HCT116 (cell line): ENCODE results near the gene KYNU. TPM values are rescaled to one million over a fixed set of nuclear protein-coding genes. Genes with fewer than 3 reads are reported as not detected.

Experiments
- ATAC-seq: fragments of 200-7000 bp; cut with Tn5 transposase; 2 replicates; pipeline ENCODE4 v1.9.1; 2020; ENCODE audit warnings: mild to moderate bottlenecking, moderate library complexity
- BruUV-seq: library from RNA; stranded (reverse); fragments of 400-500 nt; replicated peaks from 2 replicates; lab custom pipeline; 2021; lab: Mats Ljungman, UMichigan
- CTCF ChIA-PET: fragments of 300-600 bp; sonication (Branson Sonifier 250); formaldehyde crosslinking; loops from one replicate; lab custom pipeline; 2021; ENCODE audit warnings: antibody characterized with exemption; lab: Charles Lee
- POLR2A ChIA-PET: fragments of 300-600, 350-600 bp; sonication (Branson Sonifier 250); formaldehyde crosslinking; loops from one replicate; lab custom pipeline; 2021; ENCODE audit warnings: antibody characterized with exemption; lab: Charles Lee
- RAD21 ChIA-PET, 2 experiments: fragments of 300-600 bp; sonication (Branson Sonifier 250); formaldehyde crosslinking; loops; one replicate each; lab custom pipeline; 2023; ENCODE audit warnings: low total read pairs in 2 of 2; ENCODE audit not compliant: uncharacterized antibody in 2 of 2, unreplicated experiment in 2 of 2, low non-redundant PET in 1 of 2; lab: Charles Lee
- DNase-seq: peaks from one replicate; pipeline ENCODE4 v3.0.0-alpha.2; 2010; ENCODE audit warnings: low read depth, low spot score
- H2AFZ ChIP-seq: fragments of 200-600 bp; shearing (Covaris generic), sonication (generic); 2 replicates; pipeline ENCODE4 v1.6.1; 2017; ENCODE audit warnings: low read depth, mixed run types, mixed read lengths, antibody characterized with exemption, low read length; ENCODE audit not compliant: poor library complexity, severe bottlenecking
- H3K27ac ChIP-seq: 2 replicates; pipeline ENCODE4 v1.5.1; 2012; ENCODE audit warnings: low read depth, low read length
- H3K27me3 ChIP-seq: fragments of 200-600 bp; sonication (generic); 2 replicates; pipeline ENCODE4 v1.6.1; 2016; ENCODE audit warnings: mixed run types, low read length, mixed read lengths; ENCODE audit not compliant: insufficient read depth
- H3K36me3 ChIP-seq, 2 experiments: fragments of 200-500 bp in 1 of 2; fragments of 200-600 bp in 1 of 2; sonication (Bioruptor generic) in 1 of 2; sonication (generic) in 1 of 2; 2 replicates each; pipeline versions ENCODE4 v1.5.1 to v1.6.1; 2014 to 2016; ENCODE audit warnings: low read length in 2 of 2, inconsistent platforms in 1 of 2, mixed read lengths in 1 of 2, mixed run types in 1 of 2; ENCODE audit not compliant: insufficient read depth in 2 of 2, control insufficient read depth in 1 of 2
- H3K4me1 ChIP-seq, 2 experiments: fragments of 200-600 bp in 1 of 2; sonication (generic) in 1 of 2; 2 replicates each; pipeline versions ENCODE4 v1.5.1 to v1.6.1; 2012 to 2017; ENCODE audit warnings: low read length in 2 of 2, inconsistent platforms in 1 of 2, mild to moderate bottlenecking in 1 of 2, mixed read lengths in 1 of 2, mixed run types in 1 of 2, moderate library complexity in 1 of 2; ENCODE audit not compliant: insufficient read depth in 2 of 2, control insufficient read depth in 1 of 2
- H3K4me2 ChIP-seq: fragments of 200-600 bp; sonication (generic); 2 replicates; pipeline ENCODE4 v1.6.1; 2017; ENCODE audit warnings: mixed run types, low read length, mixed read lengths
- H3K4me3 ChIP-seq, 2 experiments: fragments of 200-600 bp in 1 of 2; sonication (generic) in 1 of 2; replicated peaks in 1 of 2; 2 replicates each; pipeline ENCODE4 v1.5.1; 2011 to 2016; ENCODE audit warnings: low read length in 2 of 2, control low read depth in 1 of 2, low read depth in 1 of 2, mild to moderate bottlenecking in 1 of 2, mixed read lengths in 1 of 2, mixed run types in 1 of 2
- H3K79me2 ChIP-seq: fragments of 200-600 bp; sonication (generic); 2 replicates; pipeline ENCODE4 v1.6.1; 2017; ENCODE audit warnings: mild to moderate bottlenecking, mixed run types, low read length, moderate library complexity, mixed read lengths; ENCODE audit not compliant: insufficient read depth
- H3K9ac ChIP-seq: fragments of 200-600 bp; sonication (generic); 2 replicates; pipeline ENCODE4 v1.6.1; 2016; ENCODE audit warnings: low read length, mixed read lengths
- H3K9me2 ChIP-seq: fragments of 200-600 bp; sonication (generic), shearing (Covaris generic); 2 replicates; pipeline ENCODE4 v1.6.1; 2017; ENCODE audit warnings: mixed run types, mild to moderate bottlenecking, moderate library complexity; ENCODE audit not compliant: insufficient read depth
- H3K9me3 ChIP-seq, 2 experiments: fragments of 200-500 bp in 1 of 2; fragments of 200-600 bp in 1 of 2; sonication (Bioruptor generic) in 1 of 2; sonication (generic) in 1 of 2; 2 replicates each; pipeline ENCODE4 v1.6.1; 2014 to 2017; ENCODE audit warnings: low read length in 2 of 2, mixed read lengths in 2 of 2, inconsistent platforms in 1 of 2, low read depth in 1 of 2, mild to moderate bottlenecking in 1 of 2, mixed run types in 1 of 2, moderate library complexity in 1 of 2; ENCODE audit not compliant: control insufficient read depth in 1 of 2, insufficient read depth in 1 of 2
- H4K20me1 ChIP-seq: fragments of 200-600 bp; sonication (generic), shearing (Covaris generic); 2 replicates; pipeline ENCODE4 v1.6.1; 2017; ENCODE audit warnings: mixed run types, mild to moderate bottlenecking, moderate library complexity; ENCODE audit not compliant: insufficient read depth
- ATF3 ChIP-seq: IDR thresholded peaks from 2 replicates; pipeline ENCODE4 v1.6.1; 2012
- CBX3 ChIP-seq: IDR thresholded peaks from 2 replicates; pipeline ENCODE4 v1.6.1; 2012; ENCODE audit warnings: low read depth
- CTCF ChIP-seq, 3 experiments: fragments of 200-600 bp in 1 of 3; sonication (generic) in 1 of 3; IDR thresholded peaks in 2 of 3; conservative IDR thresholded peaks in 1 of 3; 2 replicates each; pipeline ENCODE4 v1.5.1; 2012 to 2017; ENCODE audit warnings: low read depth in 2 of 3, low read length in 2 of 3, antibody characterized with exemption in 1 of 3, borderline replicate concordance in 1 of 3, control low read depth in 1 of 3, mild to moderate bottlenecking in 1 of 3, mixed read lengths in 1 of 3, mixed run types in 1 of 3, moderate library complexity in 1 of 3; ENCODE audit not compliant: insufficient read depth in 1 of 3
- EGR1 ChIP-seq: IDR thresholded peaks from 2 replicates; pipeline ENCODE4 v1.6.1; 2012; ENCODE audit warnings: low read depth
- ELF1 ChIP-seq: IDR thresholded peaks from 2 replicates; pipeline ENCODE4 v1.6.1; 2012; ENCODE audit warnings: low read depth, borderline replicate concordance
- EZH2phosphoT487 ChIP-seq: fragments of 200-600 bp; IDR thresholded peaks from 2 replicates; pipeline ENCODE4 v1.6.1; 2018; ENCODE audit warnings: antibody characterized with exemption, borderline replicate concordance
- JUND ChIP-seq: IDR thresholded peaks from 2 replicates; pipeline ENCODE4 v1.6.1; 2012
- POLR2A ChIP-seq: IDR thresholded peaks from 2 replicates; pipeline ENCODE4 v1.7.0; 2011; ENCODE audit warnings: borderline replicate concordance; ENCODE audit not compliant: insufficient read depth, insufficient read length; ENCODE audit errors: extremely low read depth
- POLR2AphosphoS5 ChIP-seq: IDR thresholded peaks from 2 replicates; pipeline ENCODE4 v1.6.1; 2011; ENCODE audit warnings: mild to moderate bottlenecking, low read depth, low read length, moderate library complexity
- RAD21 ChIP-seq: IDR thresholded peaks from 2 replicates; pipeline ENCODE4 v1.6.1; 2012; ENCODE audit warnings: low read depth, mild to moderate bottlenecking
- SIN3A ChIP-seq: IDR thresholded peaks from 2 replicates; pipeline ENCODE4 v1.6.1; 2012; ENCODE audit warnings: low read depth
- SP1 ChIP-seq: IDR thresholded peaks from 2 replicates; pipeline ENCODE4 v1.6.1; 2012; ENCODE audit warnings: low read depth
- SRF ChIP-seq: IDR thresholded peaks from 2 replicates; pipeline ENCODE4 v1.6.1; 2012; ENCODE audit warnings: low read depth
- TCF7L2 ChIP-seq: IDR thresholded peaks from 2 replicates; pipeline ENCODE4 v1.7.0; 2011; ENCODE audit warnings: borderline replicate concordance, inconsistent platforms; ENCODE audit not compliant: insufficient read depth, insufficient read length; ENCODE audit errors: extremely low read depth
- YY1 ChIP-seq: IDR thresholded peaks from 2 replicates; pipeline ENCODE4 v1.6.1; 2011; ENCODE audit warnings: low read length, low read depth, moderate library complexity, mild to moderate bottlenecking; ENCODE audit not compliant: insufficient replicate concordance; ENCODE audit errors: extremely low read depth
- ZFX ChIP-seq: fragments of 450-650 bp; IDR thresholded peaks from 2 replicates; pipeline ENCODE4 v1.6.1; 2017
- ZNF274 ChIP-seq: fragments of 200-500 bp; sonication (Bioruptor generic); IDR thresholded peaks from 2 replicates; pipeline ENCODE4 v1.6.1; 2014; ENCODE audit warnings: mild to moderate bottlenecking, low read depth, low read length, inconsistent platforms
- intact Hi-C: fragments of 100-400 bp; cut with micrococcal nuclease; formaldehyde crosslinking; loops from 2 replicates; pipeline ENCODE4 v1.10.0; 2022
- total RNA-seq: library from RNA; stranded (reverse); gene quantifications from one replicate; pipeline ENCODE4 v1.2.1, GENCODE V29; 2021; ENCODE audit not compliant: unreplicated experiment
- TF ChIP-seq, protein P1 (sequence below): IDR thresholded peaks from 2 replicates; pipeline ENCODE4 v1.6.1; 2011; ENCODE audit warnings: mild to moderate bottlenecking, low read length, moderate library complexity; ENCODE audit not compliant: insufficient replicate concordance; ENCODE audit errors: extremely low read depth

Gene KYNU
- total RNA-seq, 1 experiment from 2014 or later, result 0.22 TPM

- TF ChIP-seq ATF3, result no peak
- TF ChIP-seq, all 23 proteins: peak for 0
- H3K27ac ChIP-seq, result no peak overlapping the region
- BruUV-seq, result no TSS peak
- H3K4me1 ChIP-seq, result no peaks in the 10 kb centered on the region
- ChIA-PET POLR2A (no interaction called here), RAD21 (no interaction called here), CTCF (interaction anchor here (1.1 to 2.9 kb wide), 2 partner anchors 9 kb away, joined by 3 to 10 read pairs; no protein-coding TSS in a partner anchor)
- no peaks in the 10 kb centered on the region for H3K9me3 ChIP-seq
- no peak overlapping the region for H3K4me2 ChIP-seq
- no peaks in the 10 kb centered on the region for H3K79me2 ChIP-seq
- H3K36me3 ChIP-seq, result no peaks in the 10 kb centered on the region
- no peaks in the 10 kb centered on the region for H3K9me2 ChIP-seq
- H2AFZ ChIP-seq, result no peak overlapping the region
- H3K27me3 ChIP-seq, result no peaks in the 10 kb centered on the region
- ATAC-seq, result no peak
- H3K4me3 ChIP-seq, result no peak overlapping the region
- DNase-seq, result no peak
- H3K9ac ChIP-seq, result no peak overlapping the region
- no peaks in the 10 kb centered on the region for H4K20me1 ChIP-seq
- intact Hi-C loops, result loop anchor here (2.0 to 5.0 kb wide), 2 partner anchors 298 to 814 kb away; no protein-coding TSS in a partner anchor
These were observed 103.6 kb downstream of the KYNU start for GRCh38 chr2:142981069-142981378.

DNA sequence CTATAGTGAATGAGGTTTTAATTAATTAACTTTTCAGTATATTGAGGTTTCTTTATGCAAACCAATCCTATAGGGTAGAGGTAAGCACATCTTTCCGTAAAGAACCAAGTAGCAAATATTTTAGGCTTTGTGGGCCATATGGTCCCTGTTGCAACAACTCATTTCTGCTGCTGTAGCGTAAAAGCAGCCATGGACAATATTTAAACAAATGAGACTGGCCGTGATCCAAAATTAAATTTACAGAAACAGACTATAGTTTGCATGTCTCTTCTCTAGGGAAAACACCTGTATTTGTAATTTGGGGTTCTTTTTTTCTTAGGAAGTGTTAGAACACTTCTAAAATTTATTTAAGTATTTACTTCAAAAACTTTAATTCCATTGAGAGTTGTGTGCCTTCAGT is 104.3 kb downstream of the KYNU start:
- H3K4me3 ChIP-seq, result no peak overlapping the region
- no TSS peak for BruUV-seq
- no peak for ATAC-seq
- TF ChIP-seq CTCF (IDR thresholded peaks at IDR 0.05 in 2 of 3, conservative IDR thresholded peaks at IDR 0.05 in 1 of 3; ENCODE audit: borderline replicate concordance in 1 of 3, insufficient read depth in 1 of 3, low read depth in 2 of 3, low read length in 2 of 3) (no peak), EGR1 (no peak), RAD21 (no peak), SRF (no peak), CBX3 (no peak), ZNF274 (no peak), ZFX (no peak), YY1 (no peak), POLR2AphosphoS5 (no peak), SIN3A (no peak), TCF7L2 (no peak), POLR2A (no peak), ATF3 (no peak), ELF1 (no peak), JUND (no peak), EZH2phosphoT487 (no peak), SP1 (no peak)
- TF ChIP-seq, protein P1, sequence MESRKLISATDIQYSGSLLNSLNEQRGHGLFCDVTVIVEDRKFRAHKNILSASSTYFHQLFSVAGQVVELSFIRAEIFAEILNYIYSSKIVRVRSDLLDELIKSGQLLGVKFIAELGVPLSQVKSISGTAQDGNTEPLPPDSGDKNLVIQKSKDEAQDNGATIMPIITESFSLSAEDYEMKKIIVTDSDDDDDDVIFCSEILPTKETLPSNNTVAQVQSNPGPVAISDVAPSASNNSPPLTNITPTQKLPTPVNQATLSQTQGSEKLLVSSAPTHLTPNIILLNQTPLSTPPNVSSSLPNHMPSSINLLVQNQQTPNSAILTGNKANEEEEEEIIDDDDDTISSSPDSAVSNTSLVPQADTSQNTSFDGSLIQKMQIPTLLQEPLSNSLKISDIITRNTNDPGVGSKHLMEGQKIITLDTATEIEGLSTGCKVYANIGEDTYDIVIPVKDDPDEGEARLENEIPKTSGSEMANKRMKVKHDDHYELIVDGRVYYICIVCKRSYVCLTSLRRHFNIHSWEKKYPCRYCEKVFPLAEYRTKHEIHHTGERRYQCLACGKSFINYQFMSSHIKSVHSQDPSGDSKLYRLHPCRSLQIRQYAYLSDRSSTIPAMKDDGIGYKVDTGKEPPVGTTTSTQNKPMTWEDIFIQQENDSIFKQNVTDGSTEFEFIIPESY, result no peak

More for the DNA sequence above, 104.3 kb downstream of the KYNU start:
- POLR2A ChIA-PET, result no interaction called here
- Histone ChIP-seq H3K9me3 (no peaks in the 10 kb centered on the region), H3K9ac (no peak overlapping the region), H3K9me2 (no peaks in the 10 kb centered on the region), H3K36me3 (no peaks in the 10 kb centered on the region), H2AFZ (no peak overlapping the region), H3K4me1 (no peaks in the 10 kb centered on the region), H3K27me3 (no peaks in the 10 kb centered on the region), H3K4me2 (no peak overlapping the region), H3K79me2 (no peaks in the 10 kb centered on the region), H4K20me1 (no peaks in the 10 kb centered on the region), H3K27ac (no peak overlapping the region)
- RAD21 ChIA-PET, result no interaction called here
- no peak for DNase-seq
- CTCF ChIA-PET, result no interaction called here
- intact Hi-C loops, result loop anchor here (2.0 to 5.0 kb wide), 2 partner anchors 299 to 814 kb away; no protein-coding TSS in a partner anchor
